Renal cortical epithelial cell (primary cell): ENCODE results near the gene SMIM1. TPM values are rescaled to one million over a fixed set of nuclear protein-coding genes. Genes with fewer than 3 reads are reported as not detected.
"Not testable (repeated sequence)": the region's sequence is repeated elsewhere in the genome, so short reads cannot be mapped to it uniquely, and the experiment has no call there.

Source experiments
- DNase-seq: peaks from one replicate; pipeline ENCODE4 v3.0.0-alpha.2; 2011; ENCODE audit warnings: low read depth
- total RNA-seq: library from RNA; depleted of rRNA; stranded (reverse); fragments of >200 nt; gene quantifications from 2 replicates; pipeline ENCODE4 v1.2.3, GENCODE V29; 2014

The SMIM1 gene
- total RNA-seq, 1 donor from 2014 or later: 4.8 TPM

- no peak for DNase-seq
These were observed 35.8 kb upstream of the SMIM1 start for GRCh38 chr1:3736708-3737107.

GRCh38 chr1:3738943-3739342 is 33.6 kb upstream of the SMIM1 start:
- DNase-seq: no peak

- DNase-seq: no peak
These were observed 32.5 kb upstream of the SMIM1 start for GRCh38 chr1:3740042-3740441.

- DNase-seq: no peak
These were observed 31.8 kb upstream of the SMIM1 start for GRCh38 chr1:3740752-3741151.

- DNase-seq: no peak
These were observed 30.7 kb upstream of the SMIM1 start for GRCh38 chr1:3741566-3742438.

GRCh38 chr1:3742439-3743298 is 29.9 kb upstream of the SMIM1 start:
- DNase-seq: no peak

- DNase-seq: no peak
These were observed 29.1 kb upstream of the SMIM1 start for GRCh38 chr1:3743421-3743820.

- DNase-seq: no peak
These were observed 28.7 kb upstream of the SMIM1 start for GRCh38 chr1:3743826-3744225.

GRCh38 chr1:3744646-3745045 is 27.9 kb upstream of the SMIM1 start:
- no peak for DNase-seq

- DNase-seq: no peak
These were observed 27.5 kb upstream of the SMIM1 start for GRCh38 chr1:3745071-3745470.

- DNase-seq: no peak
These were observed 26.8 kb upstream of the SMIM1 start for GRCh38 chr1:3745590-3746381.

GRCh38 chr1:3746389-3746829 is 26.1 kb upstream of the SMIM1 start:
- DNase-seq: no peak

- DNase-seq: peak; percentile 56
These were observed 25.6 kb upstream of the SMIM1 start for GRCh38 chr1:3746830-3747521.

- DNase-seq: no peak
These were observed 25.1 kb upstream of the SMIM1 start for GRCh38 chr1:3747522-3747848.

- DNase-seq: no peak
These were observed 24.6 kb upstream of the SMIM1 start for GRCh38 chr1:3747903-3748302.

GRCh38 chr1:3748316-3748900 is 24.1 kb upstream of the SMIM1 start:
- not testable (repeated sequence) for DNase-seq

- DNase-seq: no peak
These were observed 23.0 kb upstream of the SMIM1 start for GRCh38 chr1:3749512-3749911.

- DNase-seq: no peak
These were observed 21.8 kb upstream of the SMIM1 start for GRCh38 chr1:3750741-3751140.

GRCh38 chr1:3752400-3752945 is 20.1 kb upstream of the SMIM1 start, which contains the start of gene CCDC27:
Gene CCDC27, plus strand, starts transcription at chr1:3752450. Its CDS starts 32 bp downstream, at chr1:3752482.
- no peak for DNase-seq

- no peak for DNase-seq
These were observed 18.7 kb upstream of the SMIM1 start for GRCh38 chr1:3753656-3754454.
